GM10847 (cell line): ENCODE measurements around the gene LRRC32.

Experiments
- POLR2A ChIP-seq: IDR thresholded peaks from 2 replicates; pipeline ENCODE4 v1.6.1; 2011; ENCODE audit not compliant: insufficient read length; ENCODE audit errors: extremely low read depth

Gene LRRC32

GRCh38 chr11:76641905-76642304, 28.6 kb downstream of the LRRC32 start:
- TF ChIP-seq POLR2A = no peak

DNA sequence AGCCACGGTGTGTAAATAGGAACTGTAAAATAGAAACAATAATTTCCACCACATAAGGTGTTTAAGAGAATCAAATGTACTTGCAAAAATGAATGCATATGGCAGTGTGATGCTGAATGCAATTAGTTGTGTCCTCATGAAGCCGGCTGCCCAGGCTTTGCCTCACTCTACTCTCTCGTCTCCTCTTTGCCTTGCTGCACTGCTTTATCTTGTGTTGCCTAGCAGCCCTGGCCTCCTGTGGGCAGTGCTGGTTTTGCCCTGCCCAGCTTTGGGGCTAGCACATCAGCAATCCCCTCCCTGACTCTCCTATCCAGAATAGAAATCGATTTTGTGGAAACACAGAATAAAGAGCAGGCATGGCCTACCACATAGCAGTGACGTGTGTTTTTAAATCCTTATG, 30.0 kb downstream of the LRRC32 start:
- no peak for TF ChIP-seq POLR2A

- no peak for TF ChIP-seq POLR2A
These were observed 30.9 kb downstream of the LRRC32 start for GRCh38 chr11:76639621-76640020.

DNA sequence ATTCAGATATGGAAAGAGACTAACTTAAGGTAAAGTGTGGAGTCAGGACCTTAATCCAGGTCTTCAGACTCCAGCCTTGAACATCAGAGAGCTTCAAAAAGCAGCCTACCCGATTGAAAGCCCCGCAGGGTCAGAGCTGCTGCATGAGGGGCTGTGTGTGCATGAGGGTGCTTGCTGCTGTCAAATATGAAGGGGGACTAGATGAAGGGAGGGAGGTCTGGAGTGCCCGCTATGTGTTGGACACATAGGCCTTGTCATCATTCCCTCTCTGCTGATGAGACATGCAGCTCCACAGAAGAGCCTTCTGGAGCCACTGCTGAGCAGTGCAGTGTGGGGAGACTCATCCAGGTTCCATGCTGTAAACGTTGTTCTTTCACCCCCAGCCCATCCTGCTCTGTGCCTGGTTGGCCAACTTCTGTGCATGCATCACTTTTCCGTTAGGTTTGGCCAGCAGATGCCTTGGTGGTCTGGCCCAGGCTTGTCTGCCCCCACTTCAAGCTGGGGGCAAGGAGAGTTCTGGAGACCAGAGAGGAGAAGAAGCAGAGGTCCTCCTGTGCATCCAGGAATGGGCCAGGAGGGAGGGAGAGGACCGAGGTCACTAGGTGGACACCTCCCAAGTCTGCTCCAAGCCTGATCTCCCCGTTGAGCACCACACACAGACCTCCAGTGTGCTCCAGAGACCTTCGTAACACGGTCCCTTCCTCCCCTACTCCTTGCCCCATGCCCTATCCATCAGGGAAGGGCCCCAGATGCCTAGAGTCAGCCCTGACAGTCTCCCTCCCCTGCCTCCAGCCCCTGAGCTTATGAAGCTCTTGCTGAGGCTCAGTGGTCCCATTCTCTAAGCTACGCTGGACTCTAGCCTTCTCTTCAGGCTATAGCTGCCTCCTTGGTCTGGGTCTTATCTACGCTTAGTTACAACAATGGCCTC, 32.0 kb downstream of the LRRC32 start:
- no peak for TF ChIP-seq POLR2A

GRCh38 chr11:76637491-76638269, 32.9 kb downstream of the LRRC32 start:
- TF ChIP-seq POLR2A = no peak

GRCh38 chr11:76636826-76637460, 33.6 kb downstream of the LRRC32 start:
- no peak for TF ChIP-seq POLR2A

DNA sequence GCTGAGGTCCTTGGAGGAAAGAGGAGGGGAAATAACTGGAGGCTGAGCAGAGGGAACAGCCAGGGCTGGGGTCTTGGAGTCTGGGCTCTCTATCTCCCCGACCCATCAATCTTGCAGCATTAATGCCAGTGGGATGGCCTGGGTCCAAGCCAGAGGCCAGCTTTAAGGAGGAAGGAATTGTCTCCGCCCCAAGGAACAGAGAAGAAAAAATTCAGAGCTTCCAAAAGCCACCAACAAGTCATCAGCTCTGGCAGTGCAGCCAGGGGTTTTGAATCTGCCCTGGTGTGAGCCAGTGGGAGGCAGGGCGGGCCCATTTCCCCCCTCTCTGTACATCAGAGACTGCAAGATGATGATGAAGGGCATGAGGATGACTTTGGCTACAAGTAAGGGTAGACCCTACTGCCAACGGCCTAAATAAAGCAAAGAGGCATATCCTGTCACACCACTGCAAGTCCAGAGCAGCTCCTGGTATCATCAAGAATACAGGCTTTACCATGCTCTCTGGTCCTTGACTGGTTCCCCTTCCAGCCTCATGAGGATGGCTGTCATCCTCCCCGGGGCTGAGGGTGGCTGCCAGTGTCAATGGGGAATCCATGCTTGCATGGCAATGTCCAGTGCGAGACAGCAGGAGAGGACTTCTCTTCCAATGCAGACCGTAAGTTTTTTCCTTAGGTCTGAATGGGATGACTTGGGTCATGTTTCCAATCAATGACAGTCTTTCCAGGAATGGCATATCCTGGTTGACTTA, 34.4 kb downstream of the LRRC32 start:
- TF ChIP-seq POLR2A = no peak

DNA sequence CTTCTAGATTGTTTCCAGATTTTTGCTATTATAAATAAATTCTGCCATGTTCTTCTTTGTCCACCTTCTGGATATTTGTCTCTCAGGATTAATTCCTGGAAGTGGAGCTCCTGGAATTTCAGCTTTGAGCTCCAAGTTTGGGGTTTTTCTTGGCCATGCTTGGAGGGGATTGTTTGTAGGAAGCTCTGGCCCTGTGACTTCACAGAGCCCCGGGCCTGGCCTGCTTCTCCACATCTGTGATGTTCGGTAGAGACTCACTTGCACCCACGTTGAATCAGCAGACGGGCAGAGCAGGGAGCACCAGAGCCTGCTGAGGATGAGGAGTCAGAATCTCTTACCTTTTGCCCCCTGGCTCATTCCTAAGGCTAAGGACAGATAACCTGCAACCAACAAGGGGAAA, 35.7 kb downstream of the LRRC32 start:
- no peak for TF ChIP-seq POLR2A

GRCh38 chr11:76632492-76632891, 38.1 kb downstream of the LRRC32 start:
- TF ChIP-seq POLR2A = no peak

- TF ChIP-seq POLR2A = no peak
These were observed 38.8 kb downstream of the LRRC32 start for GRCh38 chr11:76631566-76632308.

GRCh38 chr11:76630600-76631281, 39.8 kb downstream of the LRRC32 start:
- no peak for TF ChIP-seq POLR2A

DNA sequence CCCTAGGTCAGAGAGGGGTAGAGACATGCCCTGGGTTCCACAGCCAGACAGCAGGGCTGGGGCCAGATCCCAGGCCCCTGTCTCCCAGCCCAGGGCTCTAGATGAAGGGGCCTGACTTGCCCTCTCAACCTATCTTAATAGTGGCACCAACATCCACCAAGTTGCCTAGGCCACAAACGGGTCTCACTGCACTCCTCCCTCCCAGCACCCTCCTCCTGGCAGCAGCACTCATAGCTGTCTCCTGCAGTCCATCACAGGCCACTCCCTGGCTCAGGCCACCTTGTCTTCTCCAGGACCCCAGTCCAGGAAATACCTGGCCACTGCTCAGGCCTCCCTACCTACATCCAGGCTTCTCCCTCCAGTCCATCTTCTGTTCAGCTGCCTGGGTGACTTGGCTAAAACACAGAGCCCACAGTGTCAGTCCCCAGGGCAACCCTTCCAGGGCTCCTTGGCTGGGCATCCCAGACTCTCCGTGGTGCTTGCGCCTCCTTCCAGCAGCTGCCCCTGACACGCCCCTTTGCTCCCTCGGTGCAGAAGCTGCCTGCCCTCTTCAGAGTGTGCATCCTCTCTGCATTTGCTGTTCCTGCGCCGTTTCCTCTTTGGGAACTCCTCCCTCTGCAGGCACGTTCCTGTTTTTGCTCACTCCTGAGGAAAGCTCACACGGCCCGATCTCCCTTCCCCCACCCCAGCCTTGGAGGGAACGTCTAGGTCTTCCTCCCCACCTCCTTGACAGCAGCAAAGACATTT, 40.5 kb downstream of the LRRC32 start:
- TF ChIP-seq POLR2A = no peak
